Measurements from ENCODE around the gene PARG.
"Not testable (repeated sequence)": the region's sequence is repeated elsewhere in the genome, so short reads cannot be mapped to it uniquely, and the experiment has no call there.

PARG gene

DNA sequence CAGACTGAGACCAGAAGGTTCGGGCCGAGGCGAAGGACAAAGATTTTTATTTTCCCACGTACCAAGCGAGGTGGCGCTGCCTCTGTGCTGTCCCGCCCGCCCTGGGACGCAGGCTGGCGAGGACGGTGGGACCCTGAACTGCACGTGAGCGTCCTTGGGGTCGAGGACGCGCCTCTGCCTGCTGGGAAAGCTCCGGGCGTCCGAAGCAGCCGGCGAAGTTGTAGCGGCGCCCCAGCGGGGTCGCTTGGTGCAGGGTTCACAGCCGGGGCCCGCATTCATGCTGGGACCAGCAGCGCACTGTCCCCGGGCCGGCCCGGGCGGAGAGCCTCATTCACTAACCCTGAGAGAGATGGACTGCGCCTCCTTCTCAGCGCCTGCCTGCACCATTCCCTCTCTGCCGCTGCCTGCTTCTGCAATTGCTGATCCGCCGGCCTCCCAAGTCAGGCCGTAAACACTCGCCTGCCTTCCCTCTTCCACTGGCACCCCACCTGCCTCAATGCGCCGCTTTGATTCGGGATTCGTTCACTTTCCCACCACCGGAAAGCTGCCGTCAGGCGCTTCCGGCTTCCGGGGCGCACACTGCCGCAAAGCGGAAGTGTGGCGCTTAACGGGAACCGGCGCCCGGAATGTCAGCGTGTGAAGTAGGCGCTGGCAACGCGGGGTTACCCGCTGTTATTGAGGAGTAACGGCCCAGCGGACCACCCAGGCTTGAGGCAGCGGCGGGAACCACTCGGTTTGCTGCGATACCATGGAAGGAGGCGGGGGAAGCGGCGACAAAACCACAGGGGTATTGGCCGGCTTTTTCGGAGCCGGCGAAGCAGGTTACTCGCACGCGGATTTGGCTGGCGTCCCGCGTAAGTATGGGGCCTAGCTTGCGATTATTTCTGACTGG is at the start of gene PARG, which contains the start of gene TIMM23B:
PARG (minus strand) TSS at position 581 of the 892 bp plus-strand sequence; CDS start at position 279, 302 bp downstream.
TIMM23B (plus strand) TSS at position 607 of the 892 bp plus-strand sequence; CDS start at position 749, 142 bp downstream.
- DNase-seq (ENCODE audit: low spot score): peak; percentile 81

DNA sequence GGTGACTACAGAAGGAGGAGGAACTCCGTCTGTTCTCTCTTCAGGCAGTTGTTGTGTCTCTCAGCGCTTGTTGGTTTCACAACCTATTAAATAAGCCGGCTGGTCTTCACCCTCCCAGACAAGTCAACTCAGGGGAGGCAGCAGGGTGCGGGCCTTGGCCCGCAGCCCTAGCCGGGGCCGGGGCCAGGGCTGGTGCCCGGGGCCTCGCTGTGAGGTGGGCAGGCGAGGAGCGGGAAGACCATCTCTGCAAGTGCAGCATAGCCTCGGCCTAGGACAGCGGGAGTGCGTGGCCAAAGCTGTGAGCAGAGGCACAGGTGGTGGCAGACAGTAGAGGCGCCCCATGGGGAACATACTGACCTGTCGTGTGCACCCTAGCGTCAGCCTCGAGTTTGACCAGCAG is 46.5 kb upstream of the PARG start, which contains the start of gene AGAP6:
AGAP6 (plus strand) TSS at position 31 of the 400 bp plus-strand sequence; CDS start at position 341, 310 bp downstream.
- not testable (repeated sequence) for DNase-seq (ENCODE audit: low spot score)

DNA sequence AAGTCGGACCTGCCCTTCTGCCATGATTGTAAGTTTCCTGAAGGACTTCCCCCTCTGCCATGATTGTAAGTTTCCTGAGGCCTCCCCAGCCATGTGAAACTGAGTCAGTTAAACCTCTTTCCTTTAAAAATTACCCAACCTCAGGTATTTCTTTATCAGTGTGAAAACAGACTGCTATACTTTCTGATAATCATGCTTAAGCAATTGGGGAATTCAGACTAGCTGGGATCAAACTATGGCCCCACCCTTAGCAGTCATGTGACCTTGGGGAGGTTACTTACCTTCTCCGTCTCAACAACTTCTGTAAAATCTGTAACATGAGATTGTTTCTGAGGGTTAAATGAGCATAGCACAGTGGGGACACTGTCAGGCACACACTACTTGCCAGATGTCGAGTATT is 45.4 kb upstream of the PARG start:
- DNase-seq (ENCODE audit: low spot score): not testable (repeated sequence)

DNA sequence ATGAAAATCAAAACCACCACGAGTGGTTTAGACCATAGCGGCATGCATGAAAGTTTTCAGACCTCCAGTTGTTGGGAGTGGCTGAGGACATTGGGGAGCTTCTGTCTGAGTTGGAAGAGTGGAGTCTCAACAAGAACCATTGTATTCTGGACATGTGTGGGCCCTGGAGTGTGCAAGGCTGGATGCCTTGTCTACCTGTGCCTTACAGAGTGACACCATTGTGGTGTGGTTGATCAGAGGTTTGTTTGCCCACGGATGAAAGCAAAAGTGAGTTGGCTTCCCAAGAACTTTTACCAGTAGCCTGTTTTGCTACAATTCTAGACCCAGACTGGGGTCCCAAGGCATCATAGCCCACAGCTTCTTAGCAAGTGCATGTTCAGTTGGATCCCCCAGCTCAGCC is 35.9 kb upstream of the PARG start:
- not testable (repeated sequence) for DNase-seq (ENCODE audit: low spot score)

DNA sequence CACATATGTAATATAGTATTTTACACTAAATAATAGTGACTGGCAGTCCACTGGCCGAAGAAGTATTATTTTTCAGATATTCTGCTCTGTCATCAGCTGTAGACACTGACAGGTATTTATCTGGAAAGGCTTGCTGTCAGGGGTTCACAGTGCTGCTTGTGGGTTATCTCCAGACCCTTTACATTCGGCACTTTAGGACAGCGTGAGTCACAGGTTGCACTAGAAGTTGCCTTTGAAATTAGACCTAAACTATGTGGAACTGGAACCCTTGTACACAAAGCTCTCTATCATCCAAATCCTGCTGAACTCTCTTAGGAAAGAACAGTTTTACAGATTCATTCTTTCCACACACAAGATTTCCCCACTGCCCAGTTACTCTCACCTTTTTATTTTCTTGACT is 30.3 kb upstream of the PARG start:
- not testable (repeated sequence) for DNase-seq (ENCODE audit: low spot score)

DNA sequence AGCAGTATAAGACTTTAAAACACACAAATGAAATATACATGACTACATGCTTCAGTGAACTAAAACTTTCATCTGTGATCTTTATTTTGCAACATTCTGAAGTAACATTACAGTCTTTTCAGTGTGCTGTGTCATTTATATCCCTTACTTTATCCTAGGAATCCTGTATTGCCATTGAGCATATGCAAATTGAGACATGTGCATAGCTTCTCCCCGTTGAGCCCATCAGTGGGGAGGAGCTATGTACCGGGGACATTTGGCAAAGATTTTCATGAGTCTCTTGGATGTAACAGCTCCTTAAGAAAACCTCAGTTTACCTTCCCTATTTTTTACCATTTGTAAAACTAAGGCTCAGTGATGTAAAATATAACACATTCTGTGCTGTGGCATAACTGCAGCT is 29.6 kb upstream of the PARG start:
- not testable (repeated sequence) for DNase-seq (ENCODE audit: low spot score)

DNA sequence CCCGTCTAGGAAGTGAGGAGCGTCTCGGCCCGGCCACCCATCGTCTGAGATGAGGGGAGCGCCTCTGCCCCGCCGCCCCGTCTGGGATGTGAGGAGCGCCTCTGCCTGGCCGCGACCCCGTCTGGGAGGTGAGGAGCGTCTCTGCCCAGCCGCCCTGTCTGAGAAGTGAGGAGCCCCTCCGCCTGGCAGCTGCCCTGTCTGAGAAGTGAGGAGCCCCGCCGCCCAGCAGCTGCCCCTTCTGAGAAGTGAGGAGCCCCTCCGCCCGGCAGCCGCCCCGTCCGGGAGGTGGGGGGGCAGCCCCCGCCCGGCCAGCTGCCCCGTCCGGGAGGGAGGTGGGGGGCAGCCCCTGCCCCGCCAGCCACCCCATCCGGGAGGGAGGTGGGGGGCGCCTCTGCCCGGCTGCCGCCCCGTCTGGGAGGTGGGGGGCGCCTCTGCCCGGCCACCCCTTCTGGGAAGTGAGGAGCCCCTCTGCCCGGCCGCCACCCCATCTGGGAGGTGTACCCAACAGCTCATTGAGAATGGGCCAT is 28.6 kb upstream of the PARG start:
- not testable (repeated sequence) for DNase-seq (ENCODE audit: low spot score)

DNA sequence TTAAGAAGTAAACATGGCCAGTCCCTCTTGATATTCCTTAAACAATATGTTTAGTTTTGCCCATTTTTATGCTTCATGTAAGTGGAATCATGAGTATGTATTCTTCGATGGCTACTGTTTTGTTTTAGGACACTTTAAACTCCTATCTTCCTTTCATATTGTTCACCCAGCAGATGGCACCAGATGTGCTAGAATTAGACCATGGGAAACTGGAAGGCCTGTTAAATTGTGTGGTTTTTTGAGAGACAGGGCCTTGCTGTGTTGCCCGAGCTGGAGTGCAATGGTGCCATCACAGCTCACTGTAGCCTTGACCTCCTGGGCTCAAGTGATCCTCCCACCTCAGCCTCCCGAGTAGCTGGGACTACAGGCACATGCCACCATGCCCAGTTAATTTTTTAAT is 11.3 kb upstream of the PARG start:
- DNase-seq (ENCODE audit: low spot score): not testable (repeated sequence)

DNA sequence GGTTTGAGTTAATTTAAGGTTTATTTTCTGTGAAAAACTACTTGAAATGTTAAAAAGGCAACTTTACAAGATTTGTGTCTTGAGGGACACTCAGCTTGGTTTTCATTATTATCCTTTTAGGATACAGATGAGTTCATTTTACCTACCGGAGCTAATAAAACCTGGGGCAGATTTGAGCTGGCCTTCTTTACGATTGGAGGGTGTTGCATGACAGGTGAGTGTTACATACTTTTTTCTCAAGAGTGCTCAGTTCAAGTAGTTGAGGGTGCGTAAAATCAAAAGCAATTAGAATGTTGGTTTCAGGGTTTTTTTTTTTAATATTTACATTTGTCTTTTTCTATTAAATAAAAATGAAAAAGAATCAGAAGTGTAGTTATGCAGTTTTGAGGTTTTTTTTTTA is 10.2 kb upstream of the PARG start:
- not testable (repeated sequence) for DNase-seq (ENCODE audit: low spot score)

DNA sequence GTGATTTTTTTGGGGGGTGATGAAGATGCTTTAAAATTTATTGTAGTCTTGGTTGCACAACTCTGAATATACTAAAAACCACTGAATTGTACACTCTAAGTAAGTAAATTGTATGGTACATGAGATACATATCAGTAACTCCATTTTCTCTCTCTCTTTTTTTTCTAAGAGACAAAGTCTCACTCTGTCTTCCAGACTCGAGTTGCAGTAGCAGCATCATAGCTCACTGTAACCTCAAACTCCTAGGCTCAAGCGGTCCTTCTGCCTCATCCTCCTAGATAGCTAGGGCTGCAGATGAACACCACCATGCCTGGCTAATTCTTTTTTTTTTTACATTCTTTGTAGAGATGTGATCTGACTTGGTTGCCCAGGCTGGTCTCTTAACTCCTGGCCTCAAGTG is 6.9 kb upstream of the PARG start:
- not testable (repeated sequence) for DNase-seq (ENCODE audit: low spot score)

DNA sequence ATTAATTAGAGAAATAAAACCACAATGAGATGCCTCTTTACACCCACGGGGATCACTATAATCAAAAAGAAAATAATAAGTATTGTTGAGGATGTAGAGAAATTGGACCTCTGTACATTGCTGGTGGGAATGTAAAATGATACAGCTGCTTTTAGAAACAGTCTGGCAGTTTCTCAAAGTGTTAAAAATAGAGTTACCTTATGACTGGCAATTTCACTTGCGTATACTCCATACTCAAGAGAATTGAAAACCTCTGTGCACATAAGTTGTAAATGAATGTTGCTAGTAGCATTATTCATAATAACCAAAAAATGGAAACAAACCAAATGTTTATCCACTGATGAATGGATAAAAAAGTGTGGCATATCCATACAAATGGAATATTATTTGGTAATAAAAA is 6.3 kb upstream of the PARG start:
- DNase-seq (ENCODE audit: low spot score): not testable (repeated sequence)

DNA sequence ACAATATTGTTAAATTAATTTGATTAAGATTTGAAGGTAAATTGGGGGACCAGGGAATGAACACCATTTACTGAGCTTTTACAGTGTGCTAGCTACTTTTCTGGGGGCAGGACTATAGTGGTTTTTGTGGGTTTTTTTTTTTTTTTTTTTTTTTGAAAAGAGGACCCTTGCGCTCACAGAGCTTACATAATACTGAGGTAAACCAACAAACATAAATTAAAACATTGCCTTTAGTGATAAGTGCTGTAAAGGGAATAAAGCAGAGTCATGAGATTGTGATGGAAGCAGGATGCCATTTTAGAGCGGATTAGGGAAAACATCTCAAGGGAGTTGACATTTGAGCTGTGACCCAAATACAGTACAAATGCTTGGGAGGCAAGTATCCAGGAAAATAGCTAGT is 1.8 kb upstream of the PARG start:
- DNase-seq (ENCODE audit: low spot score): not testable (repeated sequence)

DNA sequence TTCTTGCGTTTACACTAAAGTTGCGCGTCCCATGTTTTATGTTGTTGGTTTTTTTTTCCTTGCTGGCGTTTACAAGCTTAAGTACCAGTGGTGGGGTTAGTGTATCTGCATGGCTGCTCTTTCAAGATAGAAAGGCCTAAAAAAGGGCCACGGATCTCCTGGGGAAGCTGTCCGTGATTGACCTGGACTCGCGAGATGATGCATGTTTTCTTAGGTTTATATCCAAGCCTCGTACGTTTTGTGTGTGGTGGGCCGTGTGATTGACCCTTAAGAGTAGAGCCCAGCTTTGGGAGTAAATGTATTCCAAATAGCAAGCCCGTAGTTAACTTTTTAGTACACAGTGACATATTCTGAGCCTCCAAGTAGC is 495 bp upstream of the PARG start:
- not testable (repeated sequence) for DNase-seq (ENCODE audit: low spot score)

DNA sequence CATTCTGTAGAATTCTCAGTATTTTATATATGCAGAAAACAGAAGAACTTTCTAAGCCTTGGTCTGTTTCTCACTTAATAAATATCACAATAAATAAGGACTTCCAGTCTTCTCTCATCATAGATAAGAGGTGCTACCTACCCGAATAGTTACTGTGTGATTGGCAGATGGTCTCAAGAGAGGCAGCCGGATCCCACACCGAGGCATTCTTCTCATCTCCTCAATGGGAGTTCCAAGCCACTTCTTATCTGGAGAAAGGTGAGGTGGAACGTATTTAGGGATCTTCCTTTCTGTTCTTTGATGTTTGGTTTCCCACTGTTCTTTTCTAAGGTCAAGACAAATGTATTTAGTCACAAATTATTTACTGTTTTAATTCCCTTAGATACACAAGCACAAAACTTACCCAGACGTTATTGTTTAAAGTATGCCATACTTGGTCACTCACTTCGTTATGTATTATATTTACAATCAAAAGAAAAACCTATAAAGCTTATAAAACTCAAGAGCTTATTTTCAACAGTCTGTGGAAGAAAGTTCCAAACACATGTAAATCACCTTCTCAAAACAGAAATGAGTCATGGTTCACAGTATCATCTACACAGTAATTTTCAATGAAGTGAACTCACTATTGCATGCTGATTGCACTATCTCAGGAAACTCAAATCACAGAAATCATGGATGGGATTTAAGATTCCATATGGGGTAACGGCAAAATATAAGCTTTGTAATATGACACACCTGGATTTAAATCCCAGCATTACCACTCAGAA is 9.7 kb downstream of the PARG start:
- DNase-seq (ENCODE audit: low spot score): not testable (repeated sequence)

DNA sequence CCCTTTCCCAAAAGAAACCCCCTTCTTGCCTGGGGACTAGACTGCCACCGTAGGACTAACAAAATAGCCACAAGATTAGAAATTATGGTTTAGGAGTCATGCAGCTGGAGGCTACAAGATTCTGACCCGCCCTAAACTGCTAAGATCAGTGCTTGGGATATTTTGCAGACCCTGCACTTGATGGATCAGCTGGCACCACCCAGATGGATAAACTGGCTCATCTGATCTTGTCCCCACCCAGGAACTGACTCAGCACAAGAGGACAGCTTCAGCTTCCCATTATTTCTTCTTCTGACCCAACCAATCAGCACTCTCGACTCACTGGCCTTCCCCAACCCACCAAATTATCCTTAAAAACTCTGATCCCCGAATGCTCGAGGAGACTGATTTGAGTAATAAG is 10.6 kb downstream of the PARG start:
- DNase-seq (ENCODE audit: low spot score): not testable (repeated sequence)

DNA sequence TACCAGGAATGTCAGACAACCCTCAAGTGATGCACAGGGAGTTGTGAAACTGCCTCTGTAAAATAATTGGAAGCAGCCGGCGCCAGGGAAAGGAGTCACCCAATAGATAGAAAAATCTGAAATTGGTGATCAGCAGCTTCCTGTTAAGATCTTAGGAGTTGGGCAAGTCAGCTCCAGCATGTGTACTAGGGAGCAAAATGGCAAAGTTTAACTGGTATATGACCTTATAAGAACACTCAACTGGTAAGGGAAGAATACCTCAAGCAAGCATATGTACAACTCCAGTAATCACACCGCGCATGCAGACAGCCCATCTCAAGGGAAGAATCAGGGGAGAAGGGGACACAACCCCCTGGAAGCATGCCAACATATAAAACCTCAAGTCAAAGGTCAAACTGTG is 18.3 kb downstream of the PARG start:
- not testable (repeated sequence) for DNase-seq (ENCODE audit: low spot score)

DNA sequence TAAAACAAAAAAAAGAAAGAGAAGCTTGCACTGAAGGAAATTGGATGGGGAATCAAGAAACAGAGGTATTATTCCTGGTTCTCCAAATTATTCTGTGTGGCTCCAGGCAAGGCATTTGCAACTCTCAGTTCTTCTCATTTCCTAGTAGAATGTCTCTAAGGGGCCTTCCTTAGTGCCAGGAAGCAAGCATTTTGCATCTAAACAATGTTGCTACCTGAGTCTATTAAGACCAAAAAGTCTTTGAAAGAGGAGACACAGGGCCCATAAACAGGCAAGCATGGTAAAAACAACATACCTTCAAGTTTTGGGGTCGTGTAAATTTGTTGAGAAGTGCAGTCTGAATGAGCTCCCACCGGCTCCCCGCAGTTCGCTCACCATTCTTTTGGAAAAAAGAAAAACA is 19.8 kb downstream of the PARG start:
- DNase-seq (ENCODE audit: low spot score): not testable (repeated sequence)

DNA sequence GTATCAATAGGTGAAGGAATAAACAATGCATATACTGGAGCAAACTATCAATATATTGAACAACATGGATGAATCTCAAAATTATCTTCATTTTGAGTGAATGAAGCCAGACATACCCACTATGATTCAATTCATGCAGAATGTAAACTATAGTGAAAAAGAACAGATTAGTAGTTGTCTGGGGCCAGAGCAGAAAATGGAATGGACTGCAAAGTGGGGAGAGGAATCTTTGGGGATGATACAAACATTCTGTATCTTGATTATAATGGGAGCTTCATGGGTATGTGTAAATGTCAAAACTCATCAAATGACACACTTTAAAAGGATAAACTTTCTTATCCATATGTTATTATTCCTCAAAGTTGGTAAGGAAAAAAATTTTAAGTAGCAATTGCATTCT is 23.9 kb downstream of the PARG start:
- DNase-seq (ENCODE audit: low spot score): not testable (repeated sequence)

DNA sequence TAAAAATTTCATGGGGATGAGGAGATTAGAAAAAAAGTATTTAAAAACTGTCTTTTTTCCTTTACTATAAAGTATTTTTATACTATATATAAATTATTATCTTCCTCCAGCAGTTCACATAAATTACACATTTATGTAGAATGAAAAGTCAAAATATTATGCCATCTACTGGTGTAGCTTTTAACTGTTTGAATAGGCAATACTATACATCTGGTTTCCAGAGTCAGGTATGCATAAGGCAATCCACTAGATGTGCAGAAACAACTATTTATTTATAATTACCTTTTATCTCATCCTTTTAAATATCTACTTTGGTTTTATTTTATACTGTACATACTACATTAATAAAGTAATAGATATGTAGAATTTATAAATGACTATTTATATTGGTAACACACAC is 25.4 kb downstream of the PARG start:
- not testable (repeated sequence) for DNase-seq (ENCODE audit: low spot score)

DNA sequence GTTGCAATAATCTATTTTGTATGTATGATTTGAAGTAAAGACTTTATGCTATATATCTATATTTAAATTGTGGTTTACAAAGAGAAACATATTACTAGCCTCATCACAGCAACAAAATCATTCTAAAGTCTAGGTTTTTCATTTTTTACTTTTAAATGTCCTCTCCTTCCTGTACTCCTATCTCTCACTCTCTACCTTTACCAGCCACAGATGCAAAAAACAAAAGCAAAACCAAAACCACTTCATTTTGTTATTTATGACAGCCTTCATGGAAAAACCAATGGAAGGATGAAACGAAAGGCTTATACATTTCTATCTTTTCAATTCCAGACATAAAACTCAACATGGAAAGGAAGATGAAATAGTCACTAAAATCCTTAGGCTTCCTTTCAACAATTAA is 31.5 kb downstream of the PARG start:
- DNase-seq (ENCODE audit: low spot score): not testable (repeated sequence)

DNA sequence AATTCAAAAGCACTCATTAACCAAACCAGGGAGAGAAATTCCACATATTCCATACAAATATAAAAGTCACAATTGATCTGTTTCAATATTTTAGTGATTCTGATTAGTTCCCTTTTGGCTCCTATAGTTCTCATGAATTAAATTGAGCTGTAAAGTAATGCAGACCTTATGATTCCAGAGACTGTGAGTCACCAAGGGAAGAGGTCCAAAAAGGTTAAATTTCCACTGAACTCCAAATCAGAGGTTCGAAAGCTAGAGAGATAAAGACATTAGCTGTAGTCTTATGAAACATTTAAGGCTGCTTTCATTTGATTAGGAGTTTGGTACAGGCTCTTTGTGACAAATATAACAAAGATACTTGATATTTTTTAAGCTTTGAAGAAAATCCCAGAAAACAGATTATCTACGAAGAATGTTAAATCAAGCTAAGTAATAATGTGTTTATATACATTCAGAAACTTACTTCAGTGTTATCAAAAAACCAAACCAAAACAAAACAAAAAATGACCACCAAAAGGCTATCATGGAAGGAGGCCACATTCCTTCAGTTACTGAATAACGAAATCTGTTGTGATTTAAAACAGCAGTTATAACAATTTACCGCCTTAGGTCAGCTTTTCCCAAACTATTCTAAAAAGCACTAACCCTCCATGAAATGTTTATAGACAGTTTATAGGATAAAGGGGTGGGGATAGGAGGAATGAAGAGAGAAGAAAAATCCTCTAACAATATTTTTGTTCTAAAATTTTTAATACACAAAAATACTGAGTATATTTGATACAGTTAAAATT is 33.3 kb downstream of the PARG start:
- DNase-seq (ENCODE audit: low spot score): not testable (repeated sequence)

DNA sequence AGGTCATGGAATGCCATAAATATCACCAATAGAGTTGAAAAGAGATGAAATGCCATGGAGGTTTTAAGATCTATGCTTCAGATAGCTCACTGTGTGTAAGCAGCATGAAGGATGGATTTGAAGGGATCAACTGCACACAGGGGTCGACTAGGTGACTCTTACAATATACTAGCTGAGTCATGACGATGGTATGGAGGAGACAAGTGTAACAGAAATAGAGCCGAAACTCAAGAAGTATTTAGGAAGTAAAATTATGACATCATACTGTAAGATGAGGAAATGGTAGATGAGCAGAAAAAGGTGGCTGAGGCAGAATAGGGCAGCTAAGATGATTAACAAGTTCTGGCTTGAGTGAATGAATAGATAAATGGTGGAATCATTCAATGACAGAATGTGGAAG is 38.0 kb downstream of the PARG start:
- DNase-seq (ENCODE audit: low spot score): not testable (repeated sequence)
